ENCODE results near the gene STARD13.

- TF ChIP-seq CTCF (conservative IDR thresholded peaks at IDR 0.05; ENCODE audit: low read depth, low read length) (no peak), EZH2 (IDR thresholded peaks at IDR 0.05; ENCODE audit: low read length, unreplicated experiment) (no peak), EZH2phosphoT487 (IDR thresholded peaks at IDR 0.05; ENCODE audit: borderline replicate concordance, low read length) (no peak)
Measured at GRCh38 chr13:33328701-33329100, 43.1 kb upstream of the STARD13 start.
